Ishikawa (cell line): ENCODE data around the gene WDR5.

ENCODE experiments used
- CEBPB ChIP-seq: IDR thresholded peaks from 2 replicates; pipeline ENCODE4 v1.6.1; 2012
- CREB1 ChIP-seq: IDR thresholded peaks from 2 replicates; pipeline ENCODE4 v1.6.1; 2012; ENCODE audit warnings: low read depth
- EGR1 ChIP-seq: IDR thresholded peaks from 2 replicates; pipeline ENCODE4 v1.6.1; 2012
- EP300 ChIP-seq: IDR thresholded peaks from 2 replicates; pipeline ENCODE4 v1.6.1; 2012; ENCODE audit warnings: borderline replicate concordance
- FOXM1 ChIP-seq: IDR thresholded peaks from 2 replicates; pipeline ENCODE4 v1.6.1; 2012; ENCODE audit warnings: low read depth, borderline replicate concordance
- NFIC ChIP-seq: IDR thresholded peaks from 2 replicates; pipeline ENCODE4 v1.6.1; 2012
- RAD21 ChIP-seq: IDR thresholded peaks from 2 replicates; pipeline ENCODE4 v1.6.1; 2012; ENCODE audit warnings: low read depth
- TAF1 ChIP-seq: IDR thresholded peaks from 2 replicates; pipeline ENCODE4 v1.6.1; 2012; ENCODE audit warnings: low read depth, mild to moderate bottlenecking
- TCF12 ChIP-seq: IDR thresholded peaks from 2 replicates; pipeline ENCODE4 v1.6.1; 2012; ENCODE audit warnings: low read depth
- TEAD4 ChIP-seq: IDR thresholded peaks from 2 replicates; pipeline ENCODE4 v1.6.1; 2012
- YY1 ChIP-seq: IDR thresholded peaks from 2 replicates; pipeline ENCODE4 v1.6.1; 2012; ENCODE audit warnings: low read depth
- ZBTB7A ChIP-seq: IDR thresholded peaks from 2 replicates; pipeline ENCODE4 v1.6.1; 2012; ENCODE audit warnings: low read depth
- TF ChIP-seq, protein P1 (sequence below): IDR thresholded peaks from 2 replicates; pipeline ENCODE4 v1.6.1; 2012
- TF ChIP-seq, protein P2 (sequence below): IDR thresholded peaks from 2 replicates; pipeline ENCODE4 v1.6.1; 2012; ENCODE audit warnings: low read depth, mild to moderate bottlenecking
- TF ChIP-seq, protein P3 (sequence below): IDR thresholded peaks from 2 replicates; pipeline ENCODE4 v1.6.1; 2012

Gene WDR5

DNA sequence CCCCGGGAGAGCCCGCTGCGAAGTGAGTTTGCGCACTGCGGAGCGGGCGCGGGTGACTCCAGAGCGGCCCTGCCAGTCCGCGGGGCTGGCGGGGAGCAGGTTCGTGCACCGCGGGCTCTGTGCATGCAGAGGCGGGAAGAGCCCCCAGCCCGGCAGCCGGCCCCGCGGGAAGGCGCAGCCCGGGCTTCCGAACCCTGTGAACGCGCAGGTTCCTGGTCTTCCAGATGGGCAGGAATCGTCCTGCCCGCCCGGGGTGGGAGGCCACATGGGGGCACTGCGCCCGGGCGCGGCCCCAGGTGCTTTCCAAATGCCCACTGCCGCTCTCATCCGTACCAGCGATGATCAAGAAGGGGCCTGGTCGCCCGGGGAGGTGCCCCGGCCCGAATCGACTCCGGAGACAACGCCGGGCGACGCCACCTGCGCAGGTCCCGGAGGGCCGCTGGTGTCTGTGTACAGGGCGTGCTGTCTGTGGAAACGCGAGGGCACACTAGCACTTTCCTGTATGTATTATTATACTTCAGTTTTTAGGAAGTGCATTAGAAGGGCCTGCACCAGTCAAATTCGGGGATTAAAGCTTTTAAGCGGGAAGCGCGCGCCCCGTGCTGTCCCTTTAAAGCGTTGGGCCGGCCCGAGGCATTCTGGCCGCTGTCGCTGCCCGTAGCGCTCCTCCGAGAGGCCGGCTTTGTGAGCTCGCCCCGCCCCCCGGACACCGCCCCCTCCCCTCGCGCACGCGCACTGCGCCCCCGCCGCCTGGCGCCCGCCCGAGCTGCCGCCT is at the start of gene WDR5:
TSS of gene WDR5 (plus strand) at position 740 of the 775 bp plus-strand sequence. CDS start 3,796 bp downstream, outside the sequence.
- TF ChIP-seq YY1 (no peak), CREB1 (no peak), TCF12 (no peak; the same call in 1 of the 2 replicates), CEBPB (no peak), ZBTB7A (peak; percentile 68; the same call in 1 of the 2 replicates), EGR1 (no peak), NFIC (no peak), TEAD4 (no peak), RAD21 (no peak), EP300 (no peak), TAF1 (peak; percentile 62), FOXM1 (no peak)
- TF ChIP-seq, protein P1, sequence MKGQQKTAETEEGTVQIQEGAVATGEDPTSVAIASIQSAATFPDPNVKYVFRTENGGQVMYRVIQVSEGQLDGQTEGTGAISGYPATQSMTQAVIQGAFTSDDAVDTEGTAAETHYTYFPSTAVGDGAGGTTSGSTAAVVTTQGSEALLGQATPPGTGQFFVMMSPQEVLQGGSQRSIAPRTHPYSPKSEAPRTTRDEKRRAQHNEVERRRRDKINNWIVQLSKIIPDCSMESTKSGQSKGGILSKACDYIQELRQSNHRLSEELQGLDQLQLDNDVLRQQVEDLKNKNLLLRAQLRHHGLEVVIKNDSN, result no peak
- TF ChIP-seq, protein P2, sequence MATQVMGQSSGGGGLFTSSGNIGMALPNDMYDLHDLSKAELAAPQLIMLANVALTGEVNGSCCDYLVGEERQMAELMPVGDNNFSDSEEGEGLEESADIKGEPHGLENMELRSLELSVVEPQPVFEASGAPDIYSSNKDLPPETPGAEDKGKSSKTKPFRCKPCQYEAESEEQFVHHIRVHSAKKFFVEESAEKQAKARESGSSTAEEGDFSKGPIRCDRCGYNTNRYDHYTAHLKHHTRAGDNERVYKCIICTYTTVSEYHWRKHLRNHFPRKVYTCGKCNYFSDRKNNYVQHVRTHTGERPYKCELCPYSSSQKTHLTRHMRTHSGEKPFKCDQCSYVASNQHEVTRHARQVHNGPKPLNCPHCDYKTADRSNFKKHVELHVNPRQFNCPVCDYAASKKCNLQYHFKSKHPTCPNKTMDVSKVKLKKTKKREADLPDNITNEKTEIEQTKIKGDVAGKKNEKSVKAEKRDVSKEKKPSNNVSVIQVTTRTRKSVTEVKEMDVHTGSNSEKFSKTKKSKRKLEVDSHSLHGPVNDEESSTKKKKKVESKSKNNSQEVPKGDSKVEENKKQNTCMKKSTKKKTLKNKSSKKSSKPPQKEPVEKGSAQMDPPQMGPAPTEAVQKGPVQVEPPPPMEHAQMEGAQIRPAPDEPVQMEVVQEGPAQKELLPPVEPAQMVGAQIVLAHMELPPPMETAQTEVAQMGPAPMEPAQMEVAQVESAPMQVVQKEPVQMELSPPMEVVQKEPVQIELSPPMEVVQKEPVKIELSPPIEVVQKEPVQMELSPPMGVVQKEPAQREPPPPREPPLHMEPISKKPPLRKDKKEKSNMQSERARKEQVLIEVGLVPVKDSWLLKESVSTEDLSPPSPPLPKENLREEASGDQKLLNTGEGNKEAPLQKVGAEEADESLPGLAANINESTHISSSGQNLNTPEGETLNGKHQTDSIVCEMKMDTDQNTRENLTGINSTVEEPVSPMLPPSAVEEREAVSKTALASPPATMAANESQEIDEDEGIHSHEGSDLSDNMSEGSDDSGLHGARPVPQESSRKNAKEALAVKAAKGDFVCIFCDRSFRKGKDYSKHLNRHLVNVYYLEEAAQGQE, result no peak
- TF ChIP-seq, protein P3, sequence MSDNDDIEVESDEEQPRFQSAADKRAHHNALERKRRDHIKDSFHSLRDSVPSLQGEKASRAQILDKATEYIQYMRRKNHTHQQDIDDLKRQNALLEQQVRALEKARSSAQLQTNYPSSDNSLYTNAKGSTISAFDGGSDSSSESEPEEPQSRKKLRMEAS, result peak; percentile 36

DNA sequence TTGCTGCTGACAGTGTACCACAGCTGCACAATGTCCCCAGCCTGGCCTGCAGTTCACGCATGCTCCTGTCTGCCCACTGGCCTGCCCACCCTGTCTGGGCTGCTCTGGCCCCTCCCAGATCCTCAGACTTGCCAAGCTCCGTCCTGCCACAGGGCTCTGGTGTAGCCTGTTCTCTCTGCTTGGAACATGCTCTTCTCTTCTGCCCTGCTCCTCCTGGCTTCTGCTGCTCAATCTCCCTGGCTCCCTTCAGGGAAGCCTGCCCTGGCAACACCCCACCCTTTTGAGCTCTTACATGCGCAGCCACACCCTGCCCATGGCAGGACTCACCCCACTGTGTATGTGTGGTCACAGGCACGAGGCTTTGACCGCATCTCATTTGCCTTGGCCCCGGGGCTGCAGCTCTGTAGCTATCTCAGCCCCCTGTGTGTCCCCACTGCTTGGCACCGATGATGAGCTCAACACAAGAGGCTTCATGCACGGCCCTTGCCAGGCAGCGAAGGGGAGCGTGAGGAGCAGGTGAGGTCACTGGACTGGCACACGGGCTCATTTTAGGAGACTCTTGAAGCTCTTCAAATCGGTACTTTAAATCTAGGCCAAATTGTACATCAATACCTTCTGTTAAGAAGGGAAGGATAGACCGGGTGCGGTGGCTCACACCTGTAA is 47.7 kb upstream of the WDR5 start:
- TF ChIP-seq TCF12 (no peak), EP300 (no peak), FOXM1 (no peak), ZBTB7A (no peak), YY1 (no peak), CREB1 (no peak), CEBPB (no peak), TAF1 (no peak), NFIC (no peak), RAD21 (no peak), EGR1 (no peak), TEAD4 (no peak)
- TF ChIP-seq, protein P2, result no peak
- TF ChIP-seq, protein P3, result no peak
- TF ChIP-seq, protein P1, result no peak

DNA sequence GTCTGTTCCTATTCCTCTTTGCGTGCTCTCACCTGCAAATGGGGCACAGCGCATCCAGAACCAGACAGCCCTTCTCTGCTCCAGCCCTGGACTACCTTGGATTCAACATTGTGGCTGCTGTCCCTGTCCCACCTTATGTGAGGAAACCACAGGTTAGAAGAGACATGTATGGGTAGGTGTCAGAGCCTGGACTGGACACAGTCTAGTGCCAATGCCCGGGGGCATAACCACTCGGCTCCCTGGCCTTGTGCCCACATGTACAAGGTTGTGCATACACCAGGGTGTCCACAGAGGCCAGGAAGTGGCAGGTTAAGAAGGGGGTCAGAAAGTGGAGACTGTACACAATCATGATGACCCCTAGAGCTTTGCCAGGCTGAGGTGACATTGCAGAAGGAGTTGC is 45.9 kb upstream of the WDR5 start:
- TF ChIP-seq, protein P3, result no peak
- TF ChIP-seq ZBTB7A, result no peak
- TF ChIP-seq, protein P2, result no peak
- TF ChIP-seq, protein P1, result no peak
- no peak for TF ChIP-seq YY1
- no peak for TF ChIP-seq CEBPB
- no peak for TF ChIP-seq TEAD4
- TF ChIP-seq EGR1, result no peak
- TF ChIP-seq NFIC, result no peak
